Heart right ventricle (tissue), 16 donors: ENCODE results near the gene RXFP3. TPM values are rescaled to one million over a fixed set of nuclear protein-coding genes. Genes with fewer than 3 reads are reported as not detected.
A peak's percentile ranks its signal among the peaks of the same experiment; 100 is the strongest.

Experiments used
- ATAC-seq, 8 donors: fragments of 200-7000 bp; cut with Tn5 transposase; one replicate each; pipeline ENCODE4 v1.9.1; 2020; ENCODE audit warnings: mild to moderate bottlenecking in 8 of 8, moderate library complexity in 8 of 8, moderate number of reproducible peaks in 1 of 8
- DNase-seq, 2 donors: peaks; one replicate each; pipeline ENCODE4 v3.0.0-alpha.2; 2020
- H3K27ac ChIP-seq, 10 donors: fragments of 200-600 bp; sonication (generic) in 2 of 10; one replicate each; pipeline versions ENCODE4 v1.5.0 to v1.8.0; 2020 to 2022; ENCODE audit warnings: mild to moderate bottlenecking in 3 of 10
- H3K27me3 ChIP-seq, 7 donors: fragments of 200-600 bp; one replicate each; pipeline ENCODE4 v1.8.0; 2021 to 2022; ENCODE audit warnings: mild to moderate bottlenecking in 2 of 7
- H3K36me3 ChIP-seq, 9 donors: fragments of 200-600 bp; sonication (generic) in 1 of 9; one replicate each; pipeline versions ENCODE4 v1.5.0 to v1.8.0; 2020 to 2022; ENCODE audit warnings: mild to moderate bottlenecking in 2 of 9
- H3K4me1 ChIP-seq, 9 donors: fragments of 200-600 bp; sonication (generic) in 1 of 9; one replicate each; pipeline versions ENCODE4 v1.5.0 to v1.8.0; 2020 to 2022; ENCODE audit warnings: mild to moderate bottlenecking in 4 of 9
- H3K4me3 ChIP-seq, 10 donors: fragments of 200-600 bp; sonication (generic) in 2 of 10; one replicate each; pipeline versions ENCODE4 v1.5.0 to v1.8.0; 2020 to 2022; ENCODE audit warnings: mild to moderate bottlenecking in 7 of 10, moderate library complexity in 2 of 10
- H3K9me3 ChIP-seq, 11 donors: fragments of 200-600 bp in 10 of 11; sonication (generic) in 2 of 11; one replicate each; pipeline versions ENCODE4 v1.5.0 to v1.8.0; 2013 to 2022; ENCODE audit warnings: mild to moderate bottlenecking in 2 of 11, control low read depth in 1 of 11, moderate library complexity in 1 of 11
- CTCF ChIP-seq, 9 donors: fragments of 200-600 bp; sonication (generic) in 2 of 9; IDR thresholded peaks; one replicate each; pipeline versions ENCODE4 v1.5.0 to v1.8.0; 2021 to 2022; ENCODE audit warnings: antibody characterized with exemption in 9 of 9, mild to moderate bottlenecking in 5 of 9, moderate library complexity in 1 of 9
- WGBS, 2 donors: extraction: QIAGEN DNeasy Blood & Tissue Kit; methylation state at CpG; one replicate each; pipeline ENCODE4 v1.1.7; 2013; ENCODE audit warnings: inconsistent platforms in 1 of 2; 5-methylcytosine and 5-hydroxymethylcytosine counted together
- intact Hi-C, 10 donors: fragments of 100-400 bp; cut with DNase I; formaldehyde crosslinking; loops; one replicate each; pipeline versions ENCODE4 v1.11.1 to v1.14.2; 2022
- polyA plus RNA-seq, 2 donors: library from polyadenylated mRNA; stranded (reverse); fragments of 200-250 nt; gene quantifications; one replicate each; pipeline ENCODE4 v1.2.3, GENCODE V29; 2013
- total RNA-seq, 10 donors: library from RNA; stranded (reverse); fragmentation: NEBNext Ultra II Directional in 3 of 10; extraction: Animal tissue kit (Norgen Biotek cat#: 25700) in 3 of 10; gene quantifications; one replicate each; pipeline versions ENCODE4 v1.2.1 to v1.2.4, GENCODE V29; 2021 to 2023
- donor health status: Arrhythmogenic right ventricular cardiomyopathy.
- donor health status: ischemic (EF 13 %, LVEDD 7.1; RV severe dilation, severe dysfunction).
- donor health status: healthy with polysubstance abuse.
- donor health status: DM: no; HTN: yes; CAD: no.
- donor health status: DM: no; HTN: no; CAD: no.
- donor health status: ischemic (EF 25% LVEDD 6.9; RV normal size, moderate dysfunction).
- donor health status: ischemic (EF 25% LVEDD 5.7; RV mildly dilated, moderate dysfunction).
- donor health status: healthy.
- donor health status: DM: yes; HTN: yes; CAD: no.
- donor health status: Ischemic cardiomyopathy.
- donor health status: ischemic (EF 35%, LVEDD 5.7; RV mildly dilated, moderate dysfunction).
- donor health status: nonischemic (EF 11% LVEDD 7.7; RV severe dilation, severe dysfunction).
- donor health status: DM: yes; HTN: yes; CAD: no.
- donor health status: PGD.
- donor health status: ischemic (EF 29% LVEDD 5.4; RV normal size, mild dysfunction).
- donor health status: nonischemic (EF 23%, LVEDD 6.1; RV moderate dilation, normal function).

The RXFP3 gene
- total and polyA plus RNA-seq, 12 donors: 0.01 TPM; not detected in 11

- Histone ChIP-seq H3K27me3 (no peaks in the 10 kb centered on the region), H3K9me3 (no peaks in the 10 kb centered on the region), H3K27ac (peak overlapping the region in 3 of 10 donors; percentile 28 to 41 (median 32)), H3K4me1 (peaks cover 0 to 17% (median 0%) of the 10 kb centered on the region in 9 donors), H3K36me3 (no peaks in the 10 kb centered on the region), H3K4me3 (no peak overlapping the region)
- intact Hi-C loops: loop anchor here in 3 of 10 donors (5.0 to 10.0 kb wide), 3 partner anchors 512 to 779 kb away; no protein-coding TSS in a partner anchor
- no peak for ATAC-seq
- 83 to 86% methylated on average over 1 of the region's 1 CpG for WGBS, 2 donors
- DNase-seq: no peak
- no peak for TF ChIP-seq CTCF (IDR thresholded peaks at IDR 0.05)
Observed at GRCh38 chr5:33976307-33976706, 40.1 kb downstream of the RXFP3 start.

DNA sequence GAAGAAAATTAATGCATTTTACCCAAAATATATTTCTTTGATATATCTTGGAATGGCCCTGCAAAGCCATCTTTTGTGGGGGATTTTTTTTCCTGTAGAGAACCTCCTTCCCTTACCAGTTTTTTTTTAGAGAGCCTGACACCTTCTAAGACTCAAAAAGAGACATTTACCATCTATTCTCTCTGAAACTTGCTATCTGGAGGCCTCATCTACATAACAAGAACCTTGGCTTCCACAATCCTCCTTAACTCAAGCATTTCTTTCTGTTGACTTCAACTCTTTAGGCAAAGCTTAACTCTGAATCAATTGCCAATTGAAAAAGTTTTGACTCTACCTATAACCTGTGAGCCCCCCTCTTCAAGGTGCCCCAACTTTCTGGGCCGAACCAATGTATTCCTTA is 42.1 kb downstream of the RXFP3 start:
- Histone ChIP-seq H3K27me3 (no peaks in the 10 kb centered on the region), H3K4me3 (no peak overlapping the region), H3K36me3 (no peaks in the 10 kb centered on the region), H3K4me1 (peaks cover 0 to 17% (median 0%) of the 10 kb centered on the region in 9 donors), H3K27ac (no peak overlapping the region), H3K9me3 (no peaks in the 10 kb centered on the region)
- intact Hi-C loops: loop anchor here in 3 of 10 donors (5.0 to 10.0 kb wide), 3 partner anchors 514 to 781 kb away; no protein-coding TSS in a partner anchor
- ATAC-seq (no peak), DNase-seq (no peak)
- WGBS, 2 donors: 95% methylated on average over 1 of the region's 1 CpG
- TF ChIP-seq CTCF (IDR thresholded peaks at IDR 0.05): no peak

- H3K36me3 ChIP-seq: no peaks in the 10 kb centered on the region
- intact Hi-C loops: no loop called here
- no peak overlapping the region for H3K27ac ChIP-seq
- ATAC-seq (no peak), DNase-seq (no peak)
- no peak overlapping the region for H3K4me3 ChIP-seq
- H3K4me1 ChIP-seq: peaks cover 0 to 8% (median 0%) of the 10 kb centered on the region in 9 donors
- WGBS, 2 donors: 89 to 97% methylated on average over 3 of the region's 3 CpGs
- H3K9me3 ChIP-seq: no peaks in the 10 kb centered on the region
- H3K27me3 ChIP-seq: no peaks in the 10 kb centered on the region
- no peak for TF ChIP-seq CTCF (IDR thresholded peaks at IDR 0.05)
Observed at GRCh38 chr5:33980030-33980429, 43.8 kb downstream of the RXFP3 start.

DNA sequence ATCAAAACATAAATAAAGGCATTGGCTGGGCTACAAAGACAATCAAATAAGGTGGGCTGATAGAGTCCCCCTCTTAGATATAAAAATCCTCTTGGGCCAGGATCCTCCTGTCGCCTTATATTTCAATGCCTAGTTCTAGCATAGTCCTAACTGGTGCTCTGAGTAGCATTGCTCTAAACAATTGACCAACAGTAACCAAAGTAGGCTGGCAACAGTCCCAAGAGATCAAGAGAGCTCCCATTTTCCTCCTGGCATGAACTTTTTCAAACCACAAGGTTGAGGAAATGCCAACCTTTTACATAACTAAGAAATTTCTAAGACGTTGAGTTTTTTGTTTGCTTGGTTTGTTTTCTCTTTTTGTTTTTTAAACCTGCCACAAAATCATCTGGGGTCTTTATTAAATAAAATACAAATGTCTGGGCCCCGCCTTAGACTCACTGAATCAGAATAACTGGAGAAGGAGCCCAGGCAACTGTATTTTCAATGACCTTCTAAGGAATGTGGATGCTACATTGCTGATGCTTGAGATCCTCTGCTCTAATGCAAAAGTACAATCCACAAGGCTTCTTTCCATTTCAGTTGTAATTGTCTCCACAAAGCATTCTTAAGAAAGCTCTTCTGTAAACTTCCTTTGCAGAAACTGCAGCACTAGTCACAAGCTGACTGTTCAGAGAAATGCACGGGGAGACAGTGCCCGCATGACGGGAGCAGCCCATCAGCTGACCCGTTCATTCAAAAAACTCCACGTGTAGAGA is 45.4 kb downstream of the RXFP3 start:
- no peaks in the 10 kb centered on the region for H3K9me3 ChIP-seq
- ATAC-seq (no peak), DNase-seq (no peak)
- TF ChIP-seq CTCF (IDR thresholded peaks at IDR 0.05): no peak
- 84 to 90% methylated on average over 8 of the region's 8 CpGs for WGBS, 2 donors
- H3K27ac ChIP-seq: no peak overlapping the region
- intact Hi-C loops: no loop called here
- peaks cover 0 to 5% (median 0%) of the 10 kb centered on the region in 9 donors for H3K36me3 ChIP-seq
- H3K27me3 ChIP-seq: no peaks in the 10 kb centered on the region
- H3K4me1 ChIP-seq: peaks cover 0 to 1% (median 0%) of the 10 kb centered on the region in 9 donors
- H3K4me3 ChIP-seq: no peak overlapping the region
